Effector memory CD8-positive, alpha-beta T cell (primary cell): ENCODE measurements around the gene CDC42BPB.

Source experiments
- ATAC-seq: fragments of 150-1000 bp; cut with Tn5 transposase; replicated peaks from 2 replicates; pipeline ENCODE4 v1.10.0; 2021; ENCODE audit warnings: mild to moderate bottlenecking, moderate library complexity
- DNase-seq, 3 experiments: peaks; one replicate each; pipeline ENCODE4 v3.0.0; 2021
- H3K27ac Mint-ChIP-seq, 2 donors: one replicate each; pipeline ENCODE4 v1.8.0; 2022; ENCODE audit warnings: mild to moderate bottlenecking in 2 of 2, mixed read lengths in 2 of 2, moderate library complexity in 2 of 2
- H3K27me3 Mint-ChIP-seq, 2 donors: one replicate each; pipeline ENCODE4 v1.8.0; 2022; ENCODE audit warnings: mixed read lengths in 2 of 2
- H3K36me3 Mint-ChIP-seq: one replicate; pipeline ENCODE4 v1.8.0; 2022; ENCODE audit warnings: mild to moderate bottlenecking, moderate library complexity, mixed read lengths; ENCODE audit not compliant: insufficient read depth
- H3K4me1 Mint-ChIP-seq, 2 donors: one replicate each; pipeline ENCODE4 v1.8.0; 2022; ENCODE audit warnings: low read depth in 2 of 2, mixed read lengths in 2 of 2
- H3K4me3 Mint-ChIP-seq, 2 donors: one replicate each; pipeline ENCODE4 v1.8.0; 2022; ENCODE audit warnings: mild to moderate bottlenecking in 2 of 2, mixed read lengths in 2 of 2, moderate library complexity in 2 of 2
- H3K9me3 Mint-ChIP-seq, 2 donors: one replicate each; pipeline ENCODE4 v1.8.0; 2022; ENCODE audit warnings: mixed read lengths in 2 of 2

Gene CDC42BPB

GRCh38 chr14:102985665-102986064 is 71.7 kb downstream of the CDC42BPB start:
- ATAC-seq, result no peak
- no peak overlapping the region for H3K4me3 Mint-ChIP-seq
- H3K36me3 Mint-ChIP-seq, result peaks cover 3% of the 10 kb centered on the region
- H3K9me3 Mint-ChIP-seq, result peaks cover 5 to 10% of the 10 kb centered on the region in 2 donors
- no peak for DNase-seq
- H3K4me1 Mint-ChIP-seq, result no peaks in the 10 kb centered on the region
- peaks cover 22 to 57% of the 10 kb centered on the region in 2 donors for H3K27me3 Mint-ChIP-seq
- no peak overlapping the region for H3K27ac Mint-ChIP-seq

GRCh38 chr14:102984336-102985102 is 72.8 kb downstream of the CDC42BPB start:
- Mint-ChIP-seq H3K27ac (no peak overlapping the region), H3K36me3 (peaks cover 4% of the 10 kb centered on the region), H3K4me1 (no peaks in the 10 kb centered on the region), H3K4me3 (no peak overlapping the region), H3K9me3 (peaks cover 5 to 10% of the 10 kb centered on the region in 2 donors), H3K27me3 (peaks cover 22 to 51% of the 10 kb centered on the region in 2 donors)
- ATAC-seq (no peak), DNase-seq (no peak)

- no peak overlapping the region for H3K4me3 Mint-ChIP-seq
- H3K9me3 Mint-ChIP-seq, result peaks cover 5 to 10% of the 10 kb centered on the region in 2 donors
Measured at GRCh38 chr14:102983496-102983895, 73.9 kb downstream of the CDC42BPB start.

GRCh38 chr14:102982852-102983470 is 74.4 kb downstream of the CDC42BPB start:
- DNase-seq (no peak), ATAC-seq (no peak)
- Mint-ChIP-seq H3K27ac (peak overlapping the region in 1 of 2 donors; percentile 50), H3K4me1 (no peaks in the 10 kb centered on the region), H3K9me3 (peaks cover 4 to 5% of the 10 kb centered on the region in 2 donors), H3K27me3 (peaks cover 22 to 44% of the 10 kb centered on the region in 2 donors), H3K4me3 (no peak overlapping the region), H3K36me3 (peaks cover 6% of the 10 kb centered on the region)

More at GRCh38 chr14:102983496-102983895, 73.9 kb downstream of the CDC42BPB start:
- Mint-ChIP-seq H3K27ac (peak overlapping the region in 1 of 2 donors; percentile 50), H3K4me1 (no peaks in the 10 kb centered on the region), H3K36me3 (peaks cover 6% of the 10 kb centered on the region), H3K27me3 (peaks cover 22 to 50% of the 10 kb centered on the region in 2 donors)
- ATAC-seq (no peak), DNase-seq (no peak)

GRCh38 chr14:102980409-102980810 is 76.9 kb downstream of the CDC42BPB start:
- no peak overlapping the region for H3K27ac Mint-ChIP-seq
- ATAC-seq, result no peak

GRCh38 chr14:102979406-102979805 is 77.9 kb downstream of the CDC42BPB start:
- DNase-seq (no peak), ATAC-seq (no peak)
- Mint-ChIP-seq H3K27ac (no peak overlapping the region), H3K27me3 (peaks cover 8 to 32% of the 10 kb centered on the region in 2 donors), H3K9me3 (no peaks in the 10 kb centered on the region), H3K4me1 (no peaks in the 10 kb centered on the region), H3K4me3 (no peak overlapping the region), H3K36me3 (peaks cover 13% of the 10 kb centered on the region)

More at GRCh38 chr14:102980409-102980810, 76.9 kb downstream of the CDC42BPB start:
- DNase-seq, result no peak
- Mint-ChIP-seq H3K4me1 (no peaks in the 10 kb centered on the region), H3K9me3 (no peaks in the 10 kb centered on the region), H3K27me3 (peaks cover 14 to 37% of the 10 kb centered on the region in 2 donors), H3K36me3 (peaks cover 10% of the 10 kb centered on the region), H3K4me3 (no peak overlapping the region)

- Mint-ChIP-seq H3K4me1 (no peaks in the 10 kb centered on the region), H3K27ac (no peak overlapping the region), H3K4me3 (no peak overlapping the region), H3K9me3 (no peaks in the 10 kb centered on the region), H3K36me3 (peaks cover 10% of the 10 kb centered on the region), H3K27me3 (peaks cover 0 to 16% of the 10 kb centered on the region in 2 donors)
- ATAC-seq, result no peak
- DNase-seq, result no peak
Measured at GRCh38 chr14:102977475-102977874, 79.9 kb downstream of the CDC42BPB start.

- Mint-ChIP-seq H3K36me3 (peaks cover 10% of the 10 kb centered on the region), H3K9me3 (no peaks in the 10 kb centered on the region)
- ATAC-seq, result no peak
Measured at GRCh38 chr14:102975662-102976061, 81.7 kb downstream of the CDC42BPB start.

GRCh38 chr14:102973706-102974285 is 83.6 kb downstream of the CDC42BPB start:
- no peaks in the 10 kb centered on the region for H3K4me1 Mint-ChIP-seq
- H3K9me3 Mint-ChIP-seq, result no peaks in the 10 kb centered on the region
- peaks cover 7% of the 10 kb centered on the region for H3K36me3 Mint-ChIP-seq
- DNase-seq (no peak), ATAC-seq (no peak)
- no peak overlapping the region for H3K27ac Mint-ChIP-seq
- no peak overlapping the region for H3K4me3 Mint-ChIP-seq
- peaks cover 0 to 6% of the 10 kb centered on the region in 2 donors for H3K27me3 Mint-ChIP-seq

More at GRCh38 chr14:102975662-102976061, 81.7 kb downstream of the CDC42BPB start:
- no peaks in the 10 kb centered on the region for H3K27me3 Mint-ChIP-seq
- no peak overlapping the region for H3K27ac Mint-ChIP-seq
- H3K4me3 Mint-ChIP-seq, result no peak overlapping the region
- DNase-seq, result no peak
- no peaks in the 10 kb centered on the region for H3K4me1 Mint-ChIP-seq

GRCh38 chr14:102971836-102972606 is 85.3 kb downstream of the CDC42BPB start:
- ATAC-seq, result no peak
- H3K27ac Mint-ChIP-seq, result no peak overlapping the region

GRCh38 chr14:102971314-102971713 is 86.0 kb downstream of the CDC42BPB start:
- Mint-ChIP-seq H3K27ac (no peak overlapping the region), H3K36me3 (peaks cover 6% of the 10 kb centered on the region), H3K27me3 (peaks cover 0 to 10% of the 10 kb centered on the region in 2 donors), H3K9me3 (no peaks in the 10 kb centered on the region), H3K4me1 (no peaks in the 10 kb centered on the region), H3K4me3 (no peak overlapping the region)
- DNase-seq (no peak), ATAC-seq (no peak)

More at GRCh38 chr14:102971836-102972606, 85.3 kb downstream of the CDC42BPB start:
- no peaks in the 10 kb centered on the region for H3K9me3 Mint-ChIP-seq
- H3K4me1 Mint-ChIP-seq, result no peaks in the 10 kb centered on the region
- no peak overlapping the region for H3K4me3 Mint-ChIP-seq
- no peak for DNase-seq
- H3K27me3 Mint-ChIP-seq, result peaks cover 0 to 10% of the 10 kb centered on the region in 2 donors
- H3K36me3 Mint-ChIP-seq, result peaks cover 6% of the 10 kb centered on the region

GRCh38 chr14:102970496-102970895 is 86.9 kb downstream of the CDC42BPB start:
- ATAC-seq (no peak), DNase-seq (no peak)
- peak overlapping the region in 1 of 2 donors; percentile 23 for H3K27ac Mint-ChIP-seq
- peaks cover 0 to 10% of the 10 kb centered on the region in 2 donors for H3K27me3 Mint-ChIP-seq
- H3K9me3 Mint-ChIP-seq, result no peaks in the 10 kb centered on the region
- no peak overlapping the region for H3K4me3 Mint-ChIP-seq
- no peaks in the 10 kb centered on the region for H3K4me1 Mint-ChIP-seq
- peaks cover 6% of the 10 kb centered on the region for H3K36me3 Mint-ChIP-seq

GRCh38 chr14:102969901-102970300 is 87.4 kb downstream of the CDC42BPB start:
- Mint-ChIP-seq H3K27me3 (peaks cover 0 to 10% of the 10 kb centered on the region in 2 donors), H3K9me3 (no peaks in the 10 kb centered on the region), H3K4me3 (no peak overlapping the region), H3K27ac (no peak overlapping the region), H3K4me1 (no peaks in the 10 kb centered on the region), H3K36me3 (peaks cover 5% of the 10 kb centered on the region)
- no peak for ATAC-seq
- DNase-seq, result no peak
